ENCODE data around the gene METTL13.

DNA sequence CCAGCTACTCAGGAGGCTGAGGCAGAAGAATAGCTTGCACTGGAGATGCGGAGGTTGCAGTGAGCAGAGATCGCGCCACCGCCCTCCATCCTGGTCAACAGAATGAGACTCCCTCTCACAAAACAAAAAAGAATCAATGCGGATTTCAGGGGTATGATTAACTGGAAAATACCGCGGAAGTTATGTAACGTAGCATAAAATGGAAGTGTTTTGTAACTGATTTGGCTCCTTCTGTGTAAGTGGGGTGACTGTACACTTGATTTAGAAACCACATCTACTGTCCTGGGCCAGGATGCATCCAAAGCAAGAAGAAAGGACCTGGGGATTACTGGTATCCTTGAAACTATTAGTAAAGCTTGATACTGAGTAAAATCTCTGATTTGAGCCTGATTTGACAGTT is 36.5 kb upstream of the METTL13 start:
- TF ChIP-seq, protein P1, sequence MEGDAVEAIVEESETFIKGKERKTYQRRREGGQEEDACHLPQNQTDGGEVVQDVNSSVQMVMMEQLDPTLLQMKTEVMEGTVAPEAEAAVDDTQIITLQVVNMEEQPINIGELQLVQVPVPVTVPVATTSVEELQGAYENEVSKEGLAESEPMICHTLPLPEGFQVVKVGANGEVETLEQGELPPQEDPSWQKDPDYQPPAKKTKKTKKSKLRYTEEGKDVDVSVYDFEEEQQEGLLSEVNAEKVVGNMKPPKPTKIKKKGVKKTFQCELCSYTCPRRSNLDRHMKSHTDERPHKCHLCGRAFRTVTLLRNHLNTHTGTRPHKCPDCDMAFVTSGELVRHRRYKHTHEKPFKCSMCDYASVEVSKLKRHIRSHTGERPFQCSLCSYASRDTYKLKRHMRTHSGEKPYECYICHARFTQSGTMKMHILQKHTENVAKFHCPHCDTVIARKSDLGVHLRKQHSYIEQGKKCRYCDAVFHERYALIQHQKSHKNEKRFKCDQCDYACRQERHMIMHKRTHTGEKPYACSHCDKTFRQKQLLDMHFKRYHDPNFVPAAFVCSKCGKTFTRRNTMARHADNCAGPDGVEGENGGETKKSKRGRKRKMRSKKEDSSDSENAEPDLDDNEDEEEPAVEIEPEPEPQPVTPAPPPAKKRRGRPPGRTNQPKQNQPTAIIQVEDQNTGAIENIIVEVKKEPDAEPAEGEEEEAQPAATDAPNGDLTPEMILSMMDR (IDR thresholded peaks at IDR 0.05; ENCODE audit: low read length) = no peak
- TF ChIP-seq EZH2 (IDR thresholded peaks at IDR 0.05; ENCODE audit: borderline replicate concordance, low read length) = no peak

Data from OCI-LY1 (cell line).